K562 (cell line): ENCODE data around the gene RASSF10. TPM values are rescaled to one million over a fixed set of nuclear protein-coding genes. Genes with fewer than 3 reads are reported as not detected.

ENCODE experiments used
- ATAC-seq: fragments of 200-7000 bp; cut with Tn5 transposase; 3 replicates; pipeline ENCODE4 v1.9.1; 2020; ENCODE audit warnings: moderate library complexity
- BruUV-seq: library from RNA; stranded (reverse); fragments of 400-500 nt; replicated peaks from 2 replicates; lab custom pipeline; 2021; lab: Mats Ljungman, UMichigan
- CTCF ChIA-PET: fragments of 300-600 bp; formaldehyde crosslinking; extraction: SDS; loops from one replicate; lab custom pipeline; 2021; ENCODE audit warnings: low intra/inter-chr PET ratio; lab: Yijun Ruan, JAX
- POLR2A ChIA-PET: fragments of 300-600, 350-650 bp; sonication (Branson Sonifier 250); formaldehyde crosslinking; extraction: SDS; loops from one replicate; lab custom pipeline; 2021; ENCODE audit warnings: antibody characterized with exemption, inconsistent platforms; lab: Yijun Ruan, JAX
- DNase-seq, 4 experiments: peaks; one replicate each; pipeline versions ENCODE4 v3.0.0 to v3.0.0-alpha.2; 2011 to 2018; ENCODE audit warnings: low spot score in 3 of 4, mixed read lengths in 3 of 4; ENCODE audit errors: extremely low read depth in 1 of 4
- FAIRE-seq: peaks from 2 replicates; lab custom pipeline; 2011; peaks lifted over from hg19 to GRCh38; lab: Jason Lieb, UNC
- H2AFZ ChIP-seq: 2 replicates; pipeline ENCODE4 v1.6.0; 2011; ENCODE audit warnings: low read depth, low read length, control low read depth, inconsistent platforms
- H3K27ac ChIP-seq: fragments of 200-600 bp; 3 replicates; pipeline ENCODE4 v1.8.0; 2011; ENCODE audit warnings: low read depth, mild to moderate bottlenecking, control low read depth, inconsistent platforms, low read length, moderate library complexity, mixed read lengths; ENCODE audit errors: extremely low read depth
- H3K27me3 ChIP-seq, 2 experiments: fragments of 300-600 bp in 1 of 2; 2 replicates in 1 of 2; 3 replicates in 1 of 2; pipeline versions ENCODE4 v1.6.0 to v1.8.0; 2011; ENCODE audit warnings: inconsistent platforms in 2 of 2, low read length in 2 of 2, mild to moderate bottlenecking in 1 of 2, mixed read lengths in 1 of 2, moderate library complexity in 1 of 2; ENCODE audit not compliant: control insufficient read depth in 2 of 2, insufficient read depth in 2 of 2
- H3K36me3 ChIP-seq: fragments of 300-600 bp; 3 replicates; pipeline ENCODE4 v1.8.0; 2011; ENCODE audit warnings: mild to moderate bottlenecking, low read length, inconsistent platforms; ENCODE audit not compliant: control insufficient read depth, insufficient read depth
- H3K4me1 ChIP-seq, 2 experiments: fragments of 200-600 bp in 1 of 2; replicated peaks in 1 of 2; 2 replicates in 1 of 2; 3 replicates in 1 of 2; pipeline versions ENCODE4 v1.5.1 to v1.8.0; 2011; ENCODE audit warnings: inconsistent platforms in 2 of 2, low read length in 2 of 2, mild to moderate bottlenecking in 1 of 2, mixed read lengths in 1 of 2, moderate library complexity in 1 of 2; ENCODE audit not compliant: control insufficient read depth in 2 of 2, insufficient read depth in 2 of 2
- H3K4me2 ChIP-seq: 2 replicates; pipeline ENCODE4 v1.6.1; 2011; ENCODE audit warnings: low read length, control low read depth, inconsistent platforms, mixed read lengths; ENCODE audit not compliant: insufficient read depth
- H3K4me3 ChIP-seq: fragments of 200-600 bp; sonication (generic), shearing (Covaris generic); 2 replicates; pipeline ENCODE4 v1.5.1; 2016; ENCODE audit warnings: control low read depth, inconsistent platforms
- H3K79me2 ChIP-seq: fragments of 200-600 bp; 3 replicates; pipeline ENCODE4 v1.8.0; 2011; ENCODE audit warnings: low read length, inconsistent platforms; ENCODE audit not compliant: control insufficient read depth, insufficient read depth
- H3K9ac ChIP-seq, 2 experiments: 2 replicates each; pipeline versions ENCODE4 v1.6.0 to v1.6.1; 2011; ENCODE audit warnings: low read depth in 2 of 2, low read length in 2 of 2, control low read depth in 1 of 2, inconsistent platforms in 1 of 2, mild to moderate bottlenecking in 1 of 2, mixed read lengths in 1 of 2; ENCODE audit not compliant: insufficient read depth in 1 of 2
- H3K9me1 ChIP-seq: one replicate; pipeline ENCODE4 v1.6.0; 2011; ENCODE audit warnings: inconsistent platforms, mild to moderate bottlenecking, low read length, moderate library complexity; ENCODE audit not compliant: control insufficient read depth, insufficient read depth
- H3K9me3 ChIP-seq: replicated peaks from 2 replicates; pipeline ENCODE4 v1.5.1; 2011; ENCODE audit warnings: low read depth, low read length, inconsistent platforms; ENCODE audit not compliant: control insufficient read depth, insufficient read depth
- H4K20me1 ChIP-seq: replicated peaks from 2 replicates; pipeline ENCODE4 v1.6.1; 2011; ENCODE audit warnings: low read length, inconsistent platforms, mixed read lengths; ENCODE audit not compliant: control insufficient read depth, insufficient read depth
- BCOR ChIP-seq: fragments of 450-650 bp; IDR thresholded peaks from 2 replicates; pipeline ENCODE4 v1.6.1; 2016
- PRMT5 ChIP-seq: sonication (generic); formaldehyde crosslinking; IDR thresholded peaks from 2 replicates; pipeline ENCODE4 v1.5.0; 2020; ENCODE audit warnings: missing genetic modification reagents
- SMARCC2 ChIP-seq: fragments of 450-650 bp; IDR thresholded peaks from 2 replicates; pipeline ENCODE4 v1.6.1; 2017; ENCODE audit warnings: antibody characterized with exemption, moderate library complexity, mild to moderate bottlenecking, low read depth
- SMC3 ChIP-seq: conservative IDR thresholded peaks from 2 replicates; pipeline ENCODE4 v1.6.1; 2011; ENCODE audit warnings: low read depth, low read length, improper control_type of control experiment; ENCODE audit not compliant: insufficient read depth
- TCF7L2 ChIP-seq: fragments of 150-350 bp; IDR thresholded peaks from 2 replicates; pipeline ENCODE4 v1.6.1; 2016; ENCODE audit warnings: low read depth, mild to moderate bottlenecking, low read length, moderate library complexity
- XRCC4 ChIP-seq: IDR thresholded peaks from one replicate; pipeline ENCODE4 v1.6.1; 2011; ENCODE audit not compliant: insufficient read depth, insufficient read length; ENCODE audit errors: extremely low read depth
- in situ Hi-C: fragments of 300-500 bp; cut with MboI; formaldehyde crosslinking; loops from 4 replicates; pipeline ENCODE4 v1.15.0; 2018; ENCODE audit warnings: inconsistent platforms, mixed read lengths
- intact Hi-C: fragments of 100-400 bp; cut with micrococcal nuclease; formaldehyde crosslinking; loops from 2 replicates; pipeline ENCODE4 v1.14.2; 2022
- polyA plus RNA-seq, 8 experiments: library from polyadenylated mRNA; depleted of rRNA in 4 of 8; stranded (reverse) in 5 of 8; unstranded in 3 of 8; fragments of >200 nt; fragmentation: Nextera tagmentation in 2 of 8; fragmentation: Illumina TruSeq in 1 of 8; extraction: Ambion mirVana in 2 of 8; extraction: Trizol in 1 of 8; gene quantifications; 2 replicates each; pipeline versions ENCODE4 v1.2.1 to v1.2.3, GENCODE V29; 2011 to 2014; ENCODE audit warnings: inconsistent platforms in 1 of 8, missing spikeins in 1 of 8
- total RNA-seq, 7 experiments: library from RNA; depleted of rRNA in 6 of 7; stranded (reverse); fragments of >200 nt in 6 of 7; fragmentation: Illumina TruSeq in 2 of 7; extraction: Trizol in 2 of 7; gene quantifications; 2 replicates each; pipeline versions ENCODE4 v1.2.1 to v1.2.3, GENCODE V29; 2011 to 2021; ENCODE audit warnings: low replicate concordance in 1 of 7
- TF ChIP-seq, protein P1 (sequence below), 2 experiments: fragments of 450-650 bp; formaldehyde crosslinking in 1 of 2; IDR thresholded peaks; 2 replicates each; pipeline versions ENCODE4 v1.4.0 to v1.6.1; 2014 to 2020; ENCODE audit warnings: mild to moderate bottlenecking in 2 of 2, borderline replicate concordance in 1 of 2, low read depth in 1 of 2
- TF ChIP-seq, protein P2 (sequence below): fragments of 250-450 bp; sonication (Bioruptor Pico); IDR thresholded peaks from 2 replicates; pipeline ENCODE4 v1.8.0; 2022; ENCODE audit warnings: inconsistent platforms
- TF ChIP-seq, protein P3 (sequence below), 3 experiments: IDR thresholded peaks in 2 of 3; conservative IDR thresholded peaks in 1 of 3; 2 replicates each; pipeline ENCODE4 v1.5.1; 2011 to 2012; ENCODE audit warnings: low read length in 3 of 3, mild to moderate bottlenecking in 3 of 3, control low read depth in 2 of 3, improper control_type of control experiment in 1 of 3, inconsistent platforms in 1 of 3, low read depth in 1 of 3, mixed read lengths in 1 of 3, moderate library complexity in 1 of 3; ENCODE audit not compliant: insufficient read depth in 2 of 3

Gene RASSF10
- total and polyA plus RNA-seq, 9 of the 15 experiments (the other 6 are each of a cell fraction or from before 2014, with no cell fraction given), result not detected

DNA sequence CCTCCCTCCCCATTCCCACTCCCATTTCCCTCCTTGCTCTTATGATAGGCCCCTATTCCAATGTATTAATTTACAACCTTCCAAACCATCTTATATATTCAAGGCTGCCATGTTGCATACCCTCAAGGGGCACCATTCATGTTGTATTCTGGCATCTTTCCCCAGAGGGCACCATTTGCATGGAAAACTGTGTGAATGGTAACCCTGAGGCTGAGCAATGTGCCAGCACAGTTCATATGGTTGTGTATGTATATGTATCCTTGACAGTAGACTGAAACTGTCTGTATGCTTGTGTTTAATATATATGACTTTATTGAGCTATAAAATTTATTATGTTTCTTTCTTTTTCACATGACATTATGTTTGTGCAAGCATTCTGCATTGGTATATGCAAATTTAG, 7.3 kb downstream of the RASSF10 start:
- DNase-seq (peak in 1 of 4 experiments; percentile 18), FAIRE-seq (no peak), ATAC-seq (peak; percentile 58; the same call in 2 of the 3 replicates)
- intact Hi-C loops (loop anchor here (2.0 kb wide), 1 partner anchor 136 kb away; no protein-coding TSS in a partner anchor), in situ Hi-C loops (no loop called here)
- ChIA-PET CTCF (no interaction called here), POLR2A (no interaction called here)
- Histone ChIP-seq H3K4me1 (peaks cover 0 to 7% of the 10 kb centered on the region in 2 experiments; a peak in 4 of 5 replicates), H3K9ac (no peak overlapping the region), H3K4me2 (no peak overlapping the region), H2AFZ (no peak overlapping the region), H3K4me3 (no peak overlapping the region), H3K36me3 (no peaks in the 10 kb centered on the region), H4K20me1 (no peaks in the 10 kb centered on the region), H3K9me1 (no peaks in the 10 kb centered on the region), H3K79me2 (no peaks in the 10 kb centered on the region), H3K9me3 (no peaks in the 10 kb centered on the region), H3K27ac (no peak overlapping the region), H3K27me3 (peaks cover 0 to 5% of the 10 kb centered on the region in 2 experiments; a peak in 3 of 5 replicates)
- BruUV-seq, result no TSS peak
- TF ChIP-seq BCOR (no peak), TCF7L2 (no peak), SMC3 (0 out of 2 replicates have a peak, but pooled peaks have one; percentile 21), PRMT5 (CRISPR knock-in tag) (no peak), SMARCC2 (no peak), XRCC4 (no peak)
- TF ChIP-seq, protein P1, sequence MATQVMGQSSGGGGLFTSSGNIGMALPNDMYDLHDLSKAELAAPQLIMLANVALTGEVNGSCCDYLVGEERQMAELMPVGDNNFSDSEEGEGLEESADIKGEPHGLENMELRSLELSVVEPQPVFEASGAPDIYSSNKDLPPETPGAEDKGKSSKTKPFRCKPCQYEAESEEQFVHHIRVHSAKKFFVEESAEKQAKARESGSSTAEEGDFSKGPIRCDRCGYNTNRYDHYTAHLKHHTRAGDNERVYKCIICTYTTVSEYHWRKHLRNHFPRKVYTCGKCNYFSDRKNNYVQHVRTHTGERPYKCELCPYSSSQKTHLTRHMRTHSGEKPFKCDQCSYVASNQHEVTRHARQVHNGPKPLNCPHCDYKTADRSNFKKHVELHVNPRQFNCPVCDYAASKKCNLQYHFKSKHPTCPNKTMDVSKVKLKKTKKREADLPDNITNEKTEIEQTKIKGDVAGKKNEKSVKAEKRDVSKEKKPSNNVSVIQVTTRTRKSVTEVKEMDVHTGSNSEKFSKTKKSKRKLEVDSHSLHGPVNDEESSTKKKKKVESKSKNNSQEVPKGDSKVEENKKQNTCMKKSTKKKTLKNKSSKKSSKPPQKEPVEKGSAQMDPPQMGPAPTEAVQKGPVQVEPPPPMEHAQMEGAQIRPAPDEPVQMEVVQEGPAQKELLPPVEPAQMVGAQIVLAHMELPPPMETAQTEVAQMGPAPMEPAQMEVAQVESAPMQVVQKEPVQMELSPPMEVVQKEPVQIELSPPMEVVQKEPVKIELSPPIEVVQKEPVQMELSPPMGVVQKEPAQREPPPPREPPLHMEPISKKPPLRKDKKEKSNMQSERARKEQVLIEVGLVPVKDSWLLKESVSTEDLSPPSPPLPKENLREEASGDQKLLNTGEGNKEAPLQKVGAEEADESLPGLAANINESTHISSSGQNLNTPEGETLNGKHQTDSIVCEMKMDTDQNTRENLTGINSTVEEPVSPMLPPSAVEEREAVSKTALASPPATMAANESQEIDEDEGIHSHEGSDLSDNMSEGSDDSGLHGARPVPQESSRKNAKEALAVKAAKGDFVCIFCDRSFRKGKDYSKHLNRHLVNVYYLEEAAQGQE (IDR thresholded peaks at IDR 0.05; ENCODE audit: borderline replicate concordance), result peak; percentile 44; the same call in 1 of the 2 replicates
- TF ChIP-seq, protein P1 (CRISPR knock-in tag; IDR thresholded peaks at IDR 0.05; ENCODE audit: low read depth), result no peak
- TF ChIP-seq, protein P2, sequence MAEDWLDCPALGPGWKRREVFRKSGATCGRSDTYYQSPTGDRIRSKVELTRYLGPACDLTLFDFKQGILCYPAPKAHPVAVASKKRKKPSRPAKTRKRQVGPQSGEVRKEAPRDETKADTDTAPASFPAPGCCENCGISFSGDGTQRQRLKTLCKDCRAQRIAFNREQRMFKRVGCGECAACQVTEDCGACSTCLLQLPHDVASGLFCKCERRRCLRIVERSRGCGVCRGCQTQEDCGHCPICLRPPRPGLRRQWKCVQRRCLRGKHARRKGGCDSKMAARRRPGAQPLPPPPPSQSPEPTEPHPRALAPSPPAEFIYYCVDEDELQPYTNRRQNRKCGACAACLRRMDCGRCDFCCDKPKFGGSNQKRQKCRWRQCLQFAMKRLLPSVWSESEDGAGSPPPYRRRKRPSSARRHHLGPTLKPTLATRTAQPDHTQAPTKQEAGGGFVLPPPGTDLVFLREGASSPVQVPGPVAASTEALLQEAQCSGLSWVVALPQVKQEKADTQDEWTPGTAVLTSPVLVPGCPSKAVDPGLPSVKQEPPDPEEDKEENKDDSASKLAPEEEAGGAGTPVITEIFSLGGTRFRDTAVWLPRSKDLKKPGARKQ (CRISPR knock-in tag), result no peak
- TF ChIP-seq, protein P3, sequence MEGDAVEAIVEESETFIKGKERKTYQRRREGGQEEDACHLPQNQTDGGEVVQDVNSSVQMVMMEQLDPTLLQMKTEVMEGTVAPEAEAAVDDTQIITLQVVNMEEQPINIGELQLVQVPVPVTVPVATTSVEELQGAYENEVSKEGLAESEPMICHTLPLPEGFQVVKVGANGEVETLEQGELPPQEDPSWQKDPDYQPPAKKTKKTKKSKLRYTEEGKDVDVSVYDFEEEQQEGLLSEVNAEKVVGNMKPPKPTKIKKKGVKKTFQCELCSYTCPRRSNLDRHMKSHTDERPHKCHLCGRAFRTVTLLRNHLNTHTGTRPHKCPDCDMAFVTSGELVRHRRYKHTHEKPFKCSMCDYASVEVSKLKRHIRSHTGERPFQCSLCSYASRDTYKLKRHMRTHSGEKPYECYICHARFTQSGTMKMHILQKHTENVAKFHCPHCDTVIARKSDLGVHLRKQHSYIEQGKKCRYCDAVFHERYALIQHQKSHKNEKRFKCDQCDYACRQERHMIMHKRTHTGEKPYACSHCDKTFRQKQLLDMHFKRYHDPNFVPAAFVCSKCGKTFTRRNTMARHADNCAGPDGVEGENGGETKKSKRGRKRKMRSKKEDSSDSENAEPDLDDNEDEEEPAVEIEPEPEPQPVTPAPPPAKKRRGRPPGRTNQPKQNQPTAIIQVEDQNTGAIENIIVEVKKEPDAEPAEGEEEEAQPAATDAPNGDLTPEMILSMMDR (IDR thresholded peaks at IDR 0.05 in 2 of 3, conservative IDR thresholded peaks at IDR 0.05 in 1 of 3; ENCODE audit: insufficient read depth in 2 of 3, low read depth in 1 of 3, low read length in 3 of 3), result peak in 2 of 3 experiments; percentile 31 to 48; a peak in 3 of 6 replicates
